A673 (cell line): Measurements from ENCODE around the gene P4HB.

ENCODE experiments used
- EZH2 ChIP-seq: fragments of 200-600 bp; sonication (generic); IDR thresholded peaks from 2 replicates; pipeline ENCODE4 v1.6.1; 2017; ENCODE audit warnings: borderline replicate concordance, low read depth, mild to moderate bottlenecking, mixed read lengths, antibody characterized with exemption, low read length; ENCODE audit not compliant: poor library complexity, severe bottlenecking
- TF ChIP-seq, protein P1 (sequence below): fragments of 300-800, 200-600 bp; sonication (generic); conservative IDR thresholded peaks from 2 replicates; pipeline ENCODE4 v1.5.1; 2017; ENCODE audit warnings: low read depth, mild to moderate bottlenecking, antibody characterized with exemption, low read length, moderate library complexity, mixed read lengths

GRCh38 chr17:81839301-81839700, 21.0 kb downstream of the P4HB start:
- TF ChIP-seq, protein P1, sequence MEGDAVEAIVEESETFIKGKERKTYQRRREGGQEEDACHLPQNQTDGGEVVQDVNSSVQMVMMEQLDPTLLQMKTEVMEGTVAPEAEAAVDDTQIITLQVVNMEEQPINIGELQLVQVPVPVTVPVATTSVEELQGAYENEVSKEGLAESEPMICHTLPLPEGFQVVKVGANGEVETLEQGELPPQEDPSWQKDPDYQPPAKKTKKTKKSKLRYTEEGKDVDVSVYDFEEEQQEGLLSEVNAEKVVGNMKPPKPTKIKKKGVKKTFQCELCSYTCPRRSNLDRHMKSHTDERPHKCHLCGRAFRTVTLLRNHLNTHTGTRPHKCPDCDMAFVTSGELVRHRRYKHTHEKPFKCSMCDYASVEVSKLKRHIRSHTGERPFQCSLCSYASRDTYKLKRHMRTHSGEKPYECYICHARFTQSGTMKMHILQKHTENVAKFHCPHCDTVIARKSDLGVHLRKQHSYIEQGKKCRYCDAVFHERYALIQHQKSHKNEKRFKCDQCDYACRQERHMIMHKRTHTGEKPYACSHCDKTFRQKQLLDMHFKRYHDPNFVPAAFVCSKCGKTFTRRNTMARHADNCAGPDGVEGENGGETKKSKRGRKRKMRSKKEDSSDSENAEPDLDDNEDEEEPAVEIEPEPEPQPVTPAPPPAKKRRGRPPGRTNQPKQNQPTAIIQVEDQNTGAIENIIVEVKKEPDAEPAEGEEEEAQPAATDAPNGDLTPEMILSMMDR = no peak
- no peak for TF ChIP-seq EZH2
